T-helper 1 cell (primary cell): ENCODE data around the gene USP37.

Source experiments
- DNase-seq, 5 donors: peaks; one replicate each; pipeline ENCODE4 v3.0.0-alpha.2; 2012 to 2020
- total RNA-seq, 4 donors: gene quantifications; one replicate each; lab custom pipeline; 2026; lab: John Stamatoyannopoulos, UW

The USP37 gene, protein sequence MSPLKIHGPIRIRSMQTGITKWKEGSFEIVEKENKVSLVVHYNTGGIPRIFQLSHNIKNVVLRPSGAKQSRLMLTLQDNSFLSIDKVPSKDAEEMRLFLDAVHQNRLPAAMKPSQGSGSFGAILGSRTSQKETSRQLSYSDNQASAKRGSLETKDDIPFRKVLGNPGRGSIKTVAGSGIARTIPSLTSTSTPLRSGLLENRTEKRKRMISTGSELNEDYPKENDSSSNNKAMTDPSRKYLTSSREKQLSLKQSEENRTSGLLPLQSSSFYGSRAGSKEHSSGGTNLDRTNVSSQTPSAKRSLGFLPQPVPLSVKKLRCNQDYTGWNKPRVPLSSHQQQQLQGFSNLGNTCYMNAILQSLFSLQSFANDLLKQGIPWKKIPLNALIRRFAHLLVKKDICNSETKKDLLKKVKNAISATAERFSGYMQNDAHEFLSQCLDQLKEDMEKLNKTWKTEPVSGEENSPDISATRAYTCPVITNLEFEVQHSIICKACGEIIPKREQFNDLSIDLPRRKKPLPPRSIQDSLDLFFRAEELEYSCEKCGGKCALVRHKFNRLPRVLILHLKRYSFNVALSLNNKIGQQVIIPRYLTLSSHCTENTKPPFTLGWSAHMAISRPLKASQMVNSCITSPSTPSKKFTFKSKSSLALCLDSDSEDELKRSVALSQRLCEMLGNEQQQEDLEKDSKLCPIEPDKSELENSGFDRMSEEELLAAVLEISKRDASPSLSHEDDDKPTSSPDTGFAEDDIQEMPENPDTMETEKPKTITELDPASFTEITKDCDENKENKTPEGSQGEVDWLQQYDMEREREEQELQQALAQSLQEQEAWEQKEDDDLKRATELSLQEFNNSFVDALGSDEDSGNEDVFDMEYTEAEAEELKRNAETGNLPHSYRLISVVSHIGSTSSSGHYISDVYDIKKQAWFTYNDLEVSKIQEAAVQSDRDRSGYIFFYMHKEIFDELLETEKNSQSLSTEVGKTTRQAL
- total RNA-seq = 36.2 to 70.9 (median 63.5) reads per million in 4 donors

- peak; percentile 99 to 100 (median 100) for DNase-seq
Measured at GRCh38 chr2:218568190-218569037, at the start of gene USP37, which contains the start of gene CNOT9. Gene USP37 (minus strand): TSS chr2:218568351. CDS start chr2:218558653, 9,698 bp downstream. Gene CNOT9 (plus strand): TSS chr2:218568839. CDS start chr2:218568955, 116 bp downstream.

DNA sequence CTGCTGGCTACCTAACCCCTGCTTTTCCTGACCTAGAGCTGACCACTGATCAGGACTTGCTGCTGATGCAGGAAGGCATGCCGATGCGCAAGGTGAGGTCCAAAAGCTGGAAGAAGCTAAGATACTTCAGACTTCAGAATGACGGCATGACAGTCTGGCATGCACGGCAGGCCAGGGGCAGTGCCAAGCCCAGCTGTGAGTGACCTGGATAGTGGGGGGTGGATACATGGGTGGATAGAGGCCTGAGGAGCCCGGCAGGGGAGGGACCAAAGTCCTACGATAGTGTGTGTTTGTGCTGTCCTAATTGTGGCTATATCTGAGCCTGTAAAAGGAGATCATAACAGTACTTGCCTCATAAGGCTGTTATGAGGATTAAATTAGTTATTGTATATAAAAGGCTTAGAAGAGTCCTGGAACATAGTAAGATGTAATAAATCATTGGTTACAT lies 47.7 kb upstream of the USP37 start:
- no peak for DNase-seq

DNA sequence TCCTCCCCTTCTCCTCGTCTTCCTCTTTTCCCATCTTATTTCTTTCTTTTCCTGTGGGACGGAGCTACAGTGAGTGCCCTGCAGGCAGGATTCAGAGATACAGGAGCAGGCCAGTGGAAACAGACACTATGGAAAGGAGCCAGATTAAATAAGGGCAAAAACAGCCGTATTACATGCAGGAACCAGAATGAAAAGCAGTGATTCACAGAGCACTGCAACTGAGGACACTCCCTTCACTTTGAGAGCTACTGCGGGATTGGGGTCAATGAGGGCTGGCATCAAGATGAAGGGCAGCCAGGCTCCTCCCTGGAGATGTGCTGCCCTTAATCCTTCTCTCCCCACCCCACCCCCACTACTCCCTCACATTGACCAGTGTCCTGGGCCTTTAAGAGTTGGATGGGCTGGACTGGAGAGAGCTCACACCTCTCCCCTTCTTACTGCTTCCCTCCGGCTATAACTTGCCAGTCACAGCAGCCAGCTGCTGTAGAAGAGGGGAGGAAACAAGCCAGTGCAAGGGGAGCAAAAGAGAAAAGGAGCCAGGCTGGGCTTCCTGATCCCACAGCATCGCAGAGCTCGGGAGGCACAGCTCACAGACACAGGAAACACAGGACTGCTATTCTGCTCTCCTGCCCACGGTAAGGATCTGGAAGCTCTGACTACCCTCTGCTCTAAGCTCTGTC lies 39.4 kb upstream of the USP37 start, which contains the start of gene PLCD4:
Gene PLCD4, plus strand, starts transcription at position 464 of the 680 bp plus-strand sequence. CDS start 7,841 bp downstream, outside the sequence.
- DNase-seq = no peak

DNA sequence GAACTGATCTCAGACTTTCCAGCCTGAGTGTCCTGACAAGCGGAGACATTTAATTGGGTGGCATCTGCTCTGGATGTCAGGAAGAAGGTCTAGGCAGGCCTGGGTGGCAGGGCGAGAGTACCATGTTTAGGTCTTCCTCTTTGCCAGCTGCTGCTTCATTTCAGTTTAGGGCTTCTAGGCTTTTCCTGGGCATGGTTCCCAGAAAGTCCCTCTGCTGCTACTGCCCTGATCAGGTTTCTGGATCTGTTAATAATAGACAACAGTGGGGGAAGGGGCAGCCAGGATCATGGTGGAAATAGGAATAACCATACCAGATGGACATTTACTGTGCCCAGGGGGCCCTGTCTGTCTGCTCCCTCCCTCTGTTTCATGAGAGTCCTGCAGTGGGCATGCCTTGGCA lies 37.3 kb upstream of the USP37 start:
- no peak for DNase-seq

- DNase-seq = no peak
Measured at GRCh38 chr2:218585541-218585940, 17.4 kb upstream of the USP37 start.

GRCh38 chr2:218583983-218584850 lies 16.1 kb upstream of the USP37 start:
- no peak for DNase-seq

DNA sequence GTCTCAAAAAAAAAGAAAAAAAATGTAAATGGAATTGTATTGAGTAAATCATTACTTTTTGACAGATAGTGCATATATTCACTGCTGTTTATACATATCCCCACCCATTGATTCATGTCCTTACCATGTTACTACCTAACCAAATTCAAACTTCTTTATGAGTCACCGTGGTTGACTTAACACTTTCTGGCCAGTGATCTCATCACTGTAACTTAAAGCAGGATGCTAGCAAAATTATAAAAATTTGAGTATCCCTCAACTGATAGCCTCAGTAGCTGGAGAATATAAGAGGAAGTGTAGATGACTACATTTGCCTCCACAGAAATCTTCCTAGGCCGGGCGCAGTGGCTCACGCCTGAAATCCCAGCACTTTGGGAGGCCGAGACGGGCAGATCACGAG lies 13.9 kb upstream of the USP37 start:
- peak in 1 of 5 donors; percentile 54 for DNase-seq

DNA sequence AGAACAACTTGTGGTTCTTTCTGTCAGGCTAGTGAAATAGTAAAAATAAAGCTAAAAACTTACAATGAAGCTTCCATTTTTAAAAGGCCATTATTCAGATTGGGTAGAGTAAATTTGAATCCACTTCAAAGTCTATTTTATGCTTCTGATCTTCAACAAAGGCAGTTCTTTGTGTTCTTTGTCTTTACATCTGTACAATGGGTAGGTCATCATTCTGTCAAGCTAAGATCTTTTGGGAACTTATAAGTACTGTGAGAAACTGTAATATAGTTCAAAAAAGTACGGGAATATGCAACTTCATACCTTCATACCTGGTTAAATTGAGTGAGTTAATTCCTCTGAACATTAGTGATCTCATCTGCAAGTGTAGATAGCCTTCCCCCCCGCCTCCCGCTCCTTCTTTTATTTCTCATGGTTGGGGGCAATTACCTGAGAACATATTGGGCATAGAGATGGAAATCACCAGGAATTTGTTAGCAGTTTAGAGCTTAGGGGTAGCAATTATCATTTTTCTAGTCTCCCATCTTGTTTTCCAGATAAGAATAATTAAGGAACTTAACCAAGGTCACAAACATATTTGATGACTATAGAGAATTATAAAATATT lies 10.2 kb upstream of the USP37 start:
- DNase-seq = no peak

- no peak for DNase-seq
Measured at GRCh38 chr2:218577482-218578220, 9.5 kb upstream of the USP37 start.

DNA sequence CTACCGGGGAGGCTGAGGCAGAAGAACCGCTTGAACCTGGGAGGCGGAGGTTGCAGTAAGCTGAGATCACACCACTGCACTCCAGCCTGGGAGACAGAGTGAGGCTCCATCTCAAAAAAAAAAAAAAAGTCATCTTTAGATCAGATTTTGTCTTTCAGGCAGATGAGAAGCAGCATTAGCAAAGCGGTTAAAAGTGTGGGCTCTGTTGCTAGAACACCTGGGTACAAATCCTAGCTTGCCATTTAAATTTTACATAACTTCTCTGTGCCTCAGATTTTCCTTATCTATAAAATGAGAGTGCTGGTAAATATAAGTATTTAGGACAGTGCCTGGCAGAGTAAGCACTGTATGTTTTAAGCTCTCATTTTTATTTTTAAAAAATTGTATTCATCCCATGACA lies 8.7 kb upstream of the USP37 start:
- no peak for DNase-seq

- no peak for DNase-seq
Measured at GRCh38 chr2:218570850-218571249, 2.7 kb upstream of the USP37 start.

DNA sequence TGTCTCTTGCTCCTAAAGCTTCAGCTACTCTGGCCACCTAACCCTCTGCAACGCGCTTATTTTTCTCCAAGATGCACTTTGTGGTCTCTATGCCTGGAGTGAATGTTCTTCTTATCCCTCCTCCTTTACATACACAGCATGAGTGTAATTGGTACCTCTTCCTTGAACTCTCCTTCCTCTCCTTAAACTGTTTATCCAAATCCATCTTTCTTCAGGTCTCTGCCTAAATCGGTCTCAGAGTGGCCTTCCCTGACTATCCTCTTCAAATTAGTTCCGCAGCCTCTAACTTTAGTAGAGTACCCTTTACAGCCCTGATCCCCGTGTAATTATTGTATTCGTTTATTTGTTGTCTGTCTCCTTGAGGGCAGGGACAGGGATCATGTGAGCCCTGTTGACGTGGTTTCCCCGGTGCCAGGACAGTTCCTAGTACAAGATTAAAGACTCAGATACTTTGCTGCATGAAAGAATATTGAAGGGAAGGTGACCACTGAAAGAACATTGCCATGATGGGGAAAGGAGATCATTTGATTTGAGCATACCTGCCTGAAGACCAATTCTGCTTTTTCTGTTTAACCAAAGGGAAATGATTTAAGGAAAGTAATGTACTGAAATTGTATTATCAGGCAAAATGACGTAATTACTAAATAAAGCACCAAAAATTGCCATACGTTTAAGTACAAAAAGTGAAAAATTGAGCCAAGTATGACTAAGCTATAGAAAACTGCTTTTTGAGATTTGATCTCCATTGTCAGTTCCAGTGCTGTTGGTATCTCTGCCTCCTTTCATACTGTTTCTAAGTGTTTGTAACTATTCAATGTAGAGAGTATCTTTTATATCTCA lies 1.7 kb upstream of the USP37 start:
- DNase-seq = peak in 2 of 5 donors; percentile 4 to 16

DNA sequence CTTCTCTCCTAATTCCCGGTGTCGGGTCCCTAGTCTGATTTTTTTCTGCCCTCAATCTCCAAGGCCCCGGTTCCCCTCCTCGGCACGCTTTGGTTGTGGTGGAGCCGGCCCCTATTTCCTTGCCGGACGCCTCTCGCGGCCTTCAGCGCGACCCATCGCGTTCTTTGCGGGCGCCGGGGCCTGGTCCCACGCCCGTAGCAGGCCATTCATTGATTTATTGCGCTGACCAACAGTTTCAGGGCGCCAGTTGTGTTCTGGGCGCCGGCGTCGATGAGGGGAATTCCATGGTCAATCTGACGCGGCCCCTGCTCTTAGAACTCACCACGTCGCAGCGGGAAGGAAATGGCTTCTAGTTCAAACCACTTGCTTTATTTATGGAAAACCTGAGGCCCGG lies 884 bp upstream of the USP37 start:
- DNase-seq = peak; percentile 51 to 69 (median 59)

- DNase-seq = peak in 4 of 5 donors; percentile 59 to 76 (median 66)
Measured at GRCh38 chr2:218567797-218568189, 358 bp downstream of the USP37 start.

GRCh38 chr2:218566296-218566695 lies 1.9 kb downstream of the USP37 start:
- no peak for DNase-seq

DNA sequence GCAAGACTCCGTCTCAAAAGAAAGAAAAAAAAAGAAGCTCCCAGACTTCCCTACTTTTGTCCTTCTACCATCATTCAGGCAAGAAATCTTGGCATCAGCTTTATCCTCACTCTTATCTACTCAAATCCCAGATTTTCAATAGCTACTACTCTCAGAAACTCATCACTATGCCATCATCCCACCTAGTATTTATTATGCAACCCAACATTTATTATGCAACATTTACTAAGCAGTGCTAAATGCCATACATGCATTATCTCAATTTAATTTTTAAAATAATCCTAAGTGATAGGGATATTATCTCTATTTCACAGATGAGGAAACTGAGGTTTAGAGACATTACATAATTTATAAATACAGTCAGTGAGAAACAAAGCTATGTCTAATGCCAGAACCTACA lies 4.1 kb downstream of the USP37 start:
- DNase-seq = no peak

DNA sequence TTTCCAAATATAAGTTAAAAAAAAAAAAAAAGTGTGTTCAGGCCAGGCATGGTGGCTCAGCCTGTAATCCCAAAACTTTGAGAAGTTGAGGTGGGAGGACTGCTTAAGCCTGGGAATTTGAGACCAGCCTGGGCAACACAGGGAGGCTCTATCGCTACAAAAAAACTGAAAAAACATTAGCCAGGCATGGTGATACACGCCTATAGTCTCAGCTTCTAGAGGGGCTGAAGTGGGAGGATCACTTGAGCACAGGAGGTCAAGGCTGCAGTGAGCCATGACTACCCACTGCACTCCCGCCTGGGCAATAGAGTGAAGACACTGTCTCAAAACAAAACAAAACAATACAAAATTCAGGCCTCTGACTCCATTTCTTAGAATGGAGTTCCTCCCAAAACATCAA lies 9.2 kb downstream of the USP37 start:
- DNase-seq = no peak

DNA sequence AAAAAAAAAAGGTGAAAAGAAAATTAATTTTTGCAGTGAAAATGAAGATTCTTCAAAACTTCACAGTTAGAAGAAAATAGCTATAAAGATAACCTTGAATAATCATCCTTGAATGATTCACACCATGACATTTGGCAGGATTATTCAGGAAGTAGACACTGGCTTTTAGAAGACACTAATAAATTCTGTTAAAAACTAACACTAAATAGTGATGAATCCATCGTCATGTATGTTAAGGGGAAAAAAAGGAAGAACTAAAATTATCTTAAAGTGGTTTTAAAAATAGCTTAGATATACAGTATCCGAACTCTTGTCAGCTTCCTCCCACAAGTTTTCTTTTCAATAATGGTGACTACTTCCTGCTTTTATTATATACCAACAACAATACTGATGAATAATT lies 10.2 kb downstream of the USP37 start:
- DNase-seq = no peak
